22Rv1 (cell line): Measurements from ENCODE around the gene NLRP6.

Source experiments
- CTCF ChIP-seq: fragments of 450-650 bp; IDR thresholded peaks from 2 replicates; pipeline ENCODE4 v1.5.1; 2017; ENCODE audit warnings: mild to moderate bottlenecking
- ZFX ChIP-seq: fragments of 450-650 bp; IDR thresholded peaks from 2 replicates; pipeline ENCODE4 v1.6.1; 2017; ENCODE audit warnings: antibody characterized with exemption, borderline replicate concordance

DNA sequence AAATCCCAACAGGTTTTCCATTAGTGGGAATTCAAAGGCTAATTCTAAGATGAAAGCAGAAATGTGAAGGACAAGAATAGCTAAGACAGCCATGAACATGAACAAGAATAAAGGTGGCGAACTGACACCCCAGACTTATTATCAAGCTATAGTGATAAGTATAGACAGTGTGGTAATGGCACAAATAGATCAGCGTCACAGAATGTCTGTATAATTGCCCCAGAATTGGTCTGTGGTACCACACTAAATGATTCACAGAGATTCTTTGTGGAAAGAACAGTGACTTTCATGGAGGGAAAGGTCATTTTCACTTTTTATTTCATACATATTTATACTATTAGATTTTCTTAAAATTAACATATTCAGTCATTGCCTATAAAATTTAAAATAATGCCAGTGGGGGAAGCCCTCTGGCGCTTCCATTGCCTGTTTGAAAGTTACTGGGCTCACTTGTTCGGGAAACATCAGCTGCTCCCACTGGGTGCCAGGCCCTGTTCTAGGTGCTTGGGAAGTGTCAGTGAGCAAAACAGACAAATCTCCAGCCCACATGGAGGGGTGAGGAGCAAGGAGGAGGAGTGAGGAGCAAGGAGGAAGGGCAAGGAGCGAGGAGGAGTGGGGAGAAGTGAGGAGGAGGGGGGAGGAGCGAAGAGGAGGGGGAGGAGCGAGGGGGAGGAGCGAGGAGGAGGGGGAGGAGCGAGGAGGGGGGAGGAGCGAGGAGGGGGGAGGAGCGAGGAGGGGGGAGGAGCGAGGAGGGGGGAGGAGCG, 11.3 kb upstream of the NLRP6 start:
- TF ChIP-seq CTCF (no peak), ZFX (no peak)
